Ascending aorta (tissue), 2 donors: Measurements from ENCODE around the gene ST6GALNAC3. TPM values are rescaled to one million over a fixed set of nuclear protein-coding genes. Genes with fewer than 3 reads are reported as not detected.

ENCODE experiments used
- DNase-seq, 2 donors: peaks; one replicate each; pipeline ENCODE4 v3.0.0-alpha.2; 2019; ENCODE audit warnings: low spot score in 2 of 2
- H3K27ac ChIP-seq, 2 donors: fragments of 200-600 bp; sonication (generic); one replicate each; pipeline ENCODE4 v1.5.1; 2016 to 2017; ENCODE audit warnings: mild to moderate bottlenecking in 1 of 2
- H3K27me3 ChIP-seq: fragments of 200-600 bp; sonication (generic); one replicate; pipeline ENCODE4 v1.5.1; 2017
- H3K36me3 ChIP-seq, 2 donors: fragments of 200-600 bp; sonication (generic); one replicate each; pipeline ENCODE4 v1.5.1; 2016
- H3K4me1 ChIP-seq, 2 donors: fragments of 200-600 bp; sonication (generic); one replicate each; pipeline ENCODE4 v1.5.1; 2016 to 2017; ENCODE audit warnings: mild to moderate bottlenecking in 1 of 2
- H3K4me3 ChIP-seq, 2 donors: fragments of 200-600 bp; sonication (generic); one replicate each; pipeline ENCODE4 v1.5.1; 2016 to 2017; ENCODE audit warnings: mild to moderate bottlenecking in 1 of 2
- H3K9me3 ChIP-seq, 2 donors: fragments of 200-600 bp; sonication (generic); one replicate each; pipeline ENCODE4 v1.5.1; 2016
- intact Hi-C: fragments of 100-400 bp; cut with DNase I; formaldehyde crosslinking; loops from one replicate; pipeline ENCODE4 v1.15.1; 2023
- total RNA-seq: library from RNA; depleted of rRNA; stranded (reverse); fragments of >200 nt; gene quantifications from one replicate; pipeline ENCODE4 v1.1.0, GENCODE V29; 2016
- TF ChIP-seq, protein P1 (sequence below), 3 experiments: fragments of 200-600 bp in 2 of 3; fragments of 450-650 bp in 1 of 3; sonication (generic) in 2 of 3; IDR thresholded peaks; one replicate each; pipeline ENCODE4 v1.5.1; 2016 to 2019; ENCODE audit warnings: antibody characterized with exemption in 3 of 3, mild to moderate bottlenecking in 1 of 3, moderate library complexity in 1 of 3

ST6GALNAC3 gene
- total RNA-seq, 1 donor from 2014 or later: 34.5 TPM

DNA sequence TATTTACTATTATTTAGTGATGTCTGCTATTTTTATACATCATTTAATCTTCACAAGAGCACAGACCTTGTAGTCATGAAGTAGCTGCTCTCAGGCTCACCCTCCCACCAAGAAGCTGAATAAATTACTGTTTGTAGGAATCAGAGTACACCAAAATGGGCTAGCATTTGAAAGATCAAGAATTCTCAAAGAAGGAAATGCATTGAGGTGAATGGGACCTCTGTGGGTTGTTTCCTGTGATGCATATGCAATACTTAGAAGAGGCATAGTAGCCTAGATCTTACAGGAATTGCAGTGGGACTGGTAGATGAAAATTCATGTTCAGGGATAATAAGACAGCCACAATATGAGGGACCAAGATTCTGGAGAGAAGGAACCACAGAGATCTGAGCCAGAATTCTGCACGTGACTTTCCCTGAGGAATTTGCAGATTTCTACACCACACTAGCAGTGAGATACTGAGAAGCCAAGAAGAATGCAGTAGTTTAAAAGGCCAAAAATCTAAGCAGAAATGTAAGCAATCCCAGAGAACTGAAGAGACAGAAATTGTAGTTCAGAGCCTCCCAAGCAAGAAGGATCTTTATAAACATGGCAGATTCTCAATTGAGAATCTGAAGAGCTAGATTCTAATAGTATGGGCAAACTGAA, 307.0 kb downstream of the ST6GALNAC3 start:
- Histone ChIP-seq H3K27me3 (no peaks in the 10 kb centered on the region), H3K27ac (no peak overlapping the region), H3K36me3 (no peaks in the 10 kb centered on the region), H3K4me1 (peaks cover 0 to 4% of the 10 kb centered on the region in 2 donors), H3K9me3 (no peaks in the 10 kb centered on the region), H3K4me3 (no peak overlapping the region)
- intact Hi-C loops: no loop called here
- no peak for DNase-seq
- TF ChIP-seq, protein P1, sequence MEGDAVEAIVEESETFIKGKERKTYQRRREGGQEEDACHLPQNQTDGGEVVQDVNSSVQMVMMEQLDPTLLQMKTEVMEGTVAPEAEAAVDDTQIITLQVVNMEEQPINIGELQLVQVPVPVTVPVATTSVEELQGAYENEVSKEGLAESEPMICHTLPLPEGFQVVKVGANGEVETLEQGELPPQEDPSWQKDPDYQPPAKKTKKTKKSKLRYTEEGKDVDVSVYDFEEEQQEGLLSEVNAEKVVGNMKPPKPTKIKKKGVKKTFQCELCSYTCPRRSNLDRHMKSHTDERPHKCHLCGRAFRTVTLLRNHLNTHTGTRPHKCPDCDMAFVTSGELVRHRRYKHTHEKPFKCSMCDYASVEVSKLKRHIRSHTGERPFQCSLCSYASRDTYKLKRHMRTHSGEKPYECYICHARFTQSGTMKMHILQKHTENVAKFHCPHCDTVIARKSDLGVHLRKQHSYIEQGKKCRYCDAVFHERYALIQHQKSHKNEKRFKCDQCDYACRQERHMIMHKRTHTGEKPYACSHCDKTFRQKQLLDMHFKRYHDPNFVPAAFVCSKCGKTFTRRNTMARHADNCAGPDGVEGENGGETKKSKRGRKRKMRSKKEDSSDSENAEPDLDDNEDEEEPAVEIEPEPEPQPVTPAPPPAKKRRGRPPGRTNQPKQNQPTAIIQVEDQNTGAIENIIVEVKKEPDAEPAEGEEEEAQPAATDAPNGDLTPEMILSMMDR (IDR thresholded peaks at IDR 0.05): no peak

DNA sequence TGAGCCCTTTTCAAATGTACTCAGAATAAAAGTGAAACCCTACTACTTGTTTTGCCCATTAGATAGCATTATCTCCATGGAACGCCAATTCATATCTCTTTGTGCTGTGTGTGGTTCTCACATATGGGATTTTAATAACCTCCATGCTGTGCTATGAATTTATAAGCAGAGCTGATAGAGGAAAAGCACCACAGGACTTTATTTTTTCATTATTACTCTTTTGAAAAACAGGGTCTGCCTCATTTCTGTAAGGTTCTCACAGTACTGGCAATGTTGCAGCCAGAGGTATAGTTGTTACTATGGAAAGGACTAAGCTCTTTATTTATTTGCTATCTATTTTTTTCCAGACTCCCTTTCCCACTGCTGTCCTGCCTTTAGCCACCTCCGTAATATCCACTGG, 313.7 kb downstream of the ST6GALNAC3 start:
- DNase-seq: no peak
- Histone ChIP-seq H3K27me3 (no peaks in the 10 kb centered on the region), H3K27ac (no peak overlapping the region)

DNA sequence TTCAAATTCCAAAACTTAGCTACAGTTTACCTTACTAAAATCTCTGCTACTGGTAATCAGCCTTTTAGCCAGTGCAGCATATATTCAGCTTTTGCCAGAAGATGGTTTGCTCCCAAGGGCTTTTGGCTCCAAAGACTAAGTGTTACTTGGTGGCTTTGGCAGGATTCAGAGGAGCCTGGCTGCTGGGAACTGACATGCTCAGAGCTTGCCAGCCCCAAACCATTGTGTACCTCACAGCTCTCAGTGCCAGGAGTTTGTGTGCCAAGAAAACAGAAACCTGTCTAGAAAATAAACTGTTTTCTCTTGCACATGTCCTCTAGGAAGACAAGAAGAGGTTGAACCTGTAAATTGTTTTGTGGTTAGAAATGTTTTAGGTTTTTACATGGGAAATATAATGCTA, 315.9 kb downstream of the ST6GALNAC3 start:
- TF ChIP-seq, protein P1 (IDR thresholded peaks at IDR 0.05): no peak
- DNase-seq: no peak

More for the DNA sequence above, 313.7 kb downstream of the ST6GALNAC3 start:
- no peaks in the 10 kb centered on the region for H3K36me3 ChIP-seq
- H3K4me3 ChIP-seq: no peak overlapping the region
- TF ChIP-seq, protein P1 (IDR thresholded peaks at IDR 0.05): no peak
- no peaks in the 10 kb centered on the region for H3K9me3 ChIP-seq
- intact Hi-C loops: no loop called here
- H3K4me1 ChIP-seq: peaks cover 0 to 5% of the 10 kb centered on the region in 2 donors

DNA sequence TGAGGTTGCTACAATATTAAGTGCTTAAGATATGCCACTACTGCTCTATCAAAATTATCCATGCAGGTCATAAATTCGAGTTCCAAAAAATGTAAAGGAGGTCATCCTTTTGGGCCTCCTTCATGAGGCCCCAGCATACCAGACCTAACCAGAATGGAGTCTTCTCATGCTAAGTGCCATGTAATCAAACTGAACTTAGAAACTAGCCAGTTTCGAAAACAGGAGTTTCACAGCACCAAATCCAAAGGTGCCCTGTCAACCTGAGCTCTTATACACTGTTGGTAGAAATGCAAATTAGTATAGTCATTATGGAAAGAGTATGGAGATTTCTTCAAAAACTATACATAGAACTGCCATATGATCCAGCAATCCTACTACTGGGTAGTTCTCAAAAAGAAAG, 320.5 kb downstream of the ST6GALNAC3 start:
- Histone ChIP-seq H3K9me3 (no peaks in the 10 kb centered on the region), H3K4me1 (no peaks in the 10 kb centered on the region), H3K27me3 (no peaks in the 10 kb centered on the region), H3K4me3 (no peak overlapping the region), H3K36me3 (no peaks in the 10 kb centered on the region), H3K27ac (no peak overlapping the region)
- DNase-seq: no peak
- intact Hi-C loops: no loop called here
- TF ChIP-seq, protein P1 (IDR thresholded peaks at IDR 0.05): no peak

More for the DNA sequence above, 315.9 kb downstream of the ST6GALNAC3 start:
- H3K36me3 ChIP-seq: no peaks in the 10 kb centered on the region
- H3K4me1 ChIP-seq: peaks cover 0 to 5% of the 10 kb centered on the region in 2 donors
- no peak overlapping the region for H3K27ac ChIP-seq
- H3K4me3 ChIP-seq: no peak overlapping the region
- H3K9me3 ChIP-seq: no peaks in the 10 kb centered on the region
- H3K27me3 ChIP-seq: no peaks in the 10 kb centered on the region
- intact Hi-C loops: no loop called here

DNA sequence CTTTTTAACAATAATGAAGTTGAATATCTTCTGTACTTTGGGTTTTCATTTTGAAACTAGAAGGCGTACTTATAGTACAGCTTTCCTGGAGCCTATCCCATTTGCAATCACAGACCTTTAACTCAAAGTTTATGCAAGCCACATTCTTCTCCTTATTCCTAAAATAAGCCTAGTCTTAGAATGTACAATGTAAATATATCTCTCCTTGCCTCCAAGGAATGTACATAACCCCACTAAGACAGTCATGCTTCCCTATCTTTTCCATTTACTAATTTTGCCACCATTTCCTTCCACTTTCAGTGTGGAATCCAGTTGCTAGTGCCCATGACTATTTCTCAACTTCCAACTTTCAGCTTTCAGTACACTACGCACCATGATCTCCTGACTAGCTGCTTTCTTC, 327.6 kb downstream of the ST6GALNAC3 start:
- H3K4me1 ChIP-seq: no peaks in the 10 kb centered on the region
- no peaks in the 10 kb centered on the region for H3K27me3 ChIP-seq
- H3K27ac ChIP-seq: no peak overlapping the region
- H3K4me3 ChIP-seq: no peak overlapping the region
- intact Hi-C loops: no loop called here
- no peaks in the 10 kb centered on the region for H3K9me3 ChIP-seq
- no peak for DNase-seq
- TF ChIP-seq, protein P1 (IDR thresholded peaks at IDR 0.05): no peak
- H3K36me3 ChIP-seq: no peaks in the 10 kb centered on the region
